HEK293 (cell line): ENCODE results near the gene STK10.
A peak's percentile ranks its signal among the peaks of the same experiment; 100 is the strongest.

ENCODE experiments used
- EGR2 ChIP-seq: fragments of 450-650 bp; formaldehyde crosslinking; IDR thresholded peaks from 2 replicates; pipeline ENCODE4 v1.5.1; 2016; ENCODE audit warnings: low read depth, missing biosample characterization, missing genetic modification characterization
- KLF9 ChIP-seq: fragments of 450-650 bp; formaldehyde crosslinking; IDR thresholded peaks from 2 replicates; pipeline ENCODE4 v1.5.1; 2016; ENCODE audit warnings: missing biosample characterization, missing genetic modification characterization, low read depth
- ZFHX2 ChIP-seq: fragments of 450-650 bp; formaldehyde crosslinking; conservative IDR thresholded peaks from 2 replicates; pipeline ENCODE4 v1.5.1; 2016; ENCODE audit warnings: missing biosample characterization, missing genetic modification characterization
- ZFP3 ChIP-seq: fragments of 450-650 bp; formaldehyde crosslinking; IDR thresholded peaks from 2 replicates; pipeline ENCODE4 v1.5.1; 2016; ENCODE audit warnings: low read depth, missing biosample characterization, missing genetic modification characterization
- ZNF248 ChIP-seq: fragments of 450-650 bp; formaldehyde crosslinking; IDR thresholded peaks from 2 replicates; pipeline ENCODE4 v1.5.1; 2017; ENCODE audit warnings: missing biosample characterization, missing genetic modification characterization
- ZNF341 ChIP-seq: fragments of 450-650 bp; formaldehyde crosslinking; IDR thresholded peaks from 2 replicates; pipeline ENCODE4; 2016; ENCODE audit warnings: low read depth, missing biosample characterization, missing genetic modification characterization
- ZNF354C ChIP-seq: fragments of 450-650 bp; formaldehyde crosslinking; IDR thresholded peaks from 2 replicates; pipeline ENCODE4 v1.5.1; 2016; ENCODE audit warnings: missing biosample characterization, missing genetic modification characterization, low read depth, borderline replicate concordance
- ZNF521 ChIP-seq: fragments of 450-650 bp; formaldehyde crosslinking; IDR thresholded peaks from 2 replicates; pipeline ENCODE4 v1.5.1; 2017; ENCODE audit warnings: missing biosample characterization, mild to moderate bottlenecking, missing genetic modification characterization
- ZNF560 ChIP-seq: fragments of 450-650 bp; formaldehyde crosslinking; IDR thresholded peaks from 2 replicates; pipeline ENCODE4 v1.5.1; 2017; ENCODE audit warnings: missing biosample characterization, missing genetic modification characterization, borderline replicate concordance
- ZNF600 ChIP-seq: fragments of 450-650 bp; formaldehyde crosslinking; IDR thresholded peaks from 2 replicates; pipeline ENCODE4 v1.5.1; 2016; ENCODE audit warnings: missing biosample characterization, missing genetic modification characterization
- ZNF610 ChIP-seq: fragments of 450-650 bp; formaldehyde crosslinking; IDR thresholded peaks from 2 replicates; pipeline ENCODE4 v1.5.1; 2016; ENCODE audit warnings: missing biosample characterization, missing genetic modification characterization, borderline replicate concordance
- ZNF654 ChIP-seq: fragments of 450-650 bp; formaldehyde crosslinking; IDR thresholded peaks from 2 replicates; pipeline ENCODE4 v1.5.1; 2016; ENCODE audit warnings: low read depth, missing biosample characterization, missing genetic modification characterization
- TF ChIP-seq, protein P1 (sequence below): fragments of 450-650 bp; formaldehyde crosslinking; IDR thresholded peaks from 2 replicates; pipeline ENCODE4 v1.5.1; 2016; ENCODE audit warnings: missing biosample characterization, missing genetic modification characterization
- TF ChIP-seq, protein P2 (sequence below): fragments of 450-650 bp; formaldehyde crosslinking; IDR thresholded peaks from 2 replicates; pipeline ENCODE4 v1.5.1; 2016; ENCODE audit warnings: missing biosample characterization, missing genetic modification characterization, borderline replicate concordance
- TF ChIP-seq, protein P3 (sequence below): fragments of 450-650 bp; formaldehyde crosslinking; IDR thresholded peaks from 2 replicates; pipeline ENCODE4 v1.5.1; 2016; ENCODE audit warnings: missing biosample characterization, missing genetic modification characterization
- TF ChIP-seq, protein P4 (sequence below): fragments of 450-650 bp; formaldehyde crosslinking; IDR thresholded peaks from 2 replicates; pipeline ENCODE4 v1.5.1; 2017; ENCODE audit warnings: missing biosample characterization, missing genetic modification characterization
- TF ChIP-seq, protein P5 (sequence below): fragments of 450-650 bp; formaldehyde crosslinking; IDR thresholded peaks from 2 replicates; pipeline ENCODE4 v1.5.1; 2017; ENCODE audit warnings: missing biosample characterization, missing genetic modification characterization
- TF ChIP-seq, protein P6 (sequence below): fragments of 450-650 bp; formaldehyde crosslinking; IDR thresholded peaks from 2 replicates; pipeline ENCODE4 v1.5.1; 2016; ENCODE audit warnings: missing biosample characterization, missing genetic modification characterization

STK10 gene

DNA sequence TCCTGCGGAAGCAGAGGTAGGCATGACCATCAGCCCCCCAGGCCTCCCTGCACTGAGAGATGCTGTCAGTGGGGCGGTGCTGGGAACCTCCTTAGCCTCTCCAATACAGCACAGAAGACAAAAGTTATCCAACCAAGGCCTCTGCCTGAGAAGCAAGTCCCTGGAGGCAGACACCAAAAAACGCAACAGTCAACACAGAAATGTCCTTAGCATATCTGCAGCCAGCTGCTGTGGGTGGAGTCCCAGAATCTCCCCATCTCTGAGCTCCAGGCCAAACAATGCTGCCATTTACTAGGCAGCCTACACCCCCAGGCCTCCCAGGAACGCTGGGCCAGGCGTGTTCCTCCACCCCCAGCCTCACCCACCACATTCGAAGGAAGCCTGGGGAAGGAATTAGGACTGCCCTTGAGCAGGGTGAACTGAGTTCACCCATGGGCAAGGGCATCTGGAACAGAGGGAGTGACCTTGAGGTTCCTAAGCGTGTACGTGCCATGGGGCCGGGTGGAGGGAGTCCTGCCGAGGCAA, 43.7 kb downstream of the STK10 start (continued):
- TF ChIP-seq, protein P1, sequence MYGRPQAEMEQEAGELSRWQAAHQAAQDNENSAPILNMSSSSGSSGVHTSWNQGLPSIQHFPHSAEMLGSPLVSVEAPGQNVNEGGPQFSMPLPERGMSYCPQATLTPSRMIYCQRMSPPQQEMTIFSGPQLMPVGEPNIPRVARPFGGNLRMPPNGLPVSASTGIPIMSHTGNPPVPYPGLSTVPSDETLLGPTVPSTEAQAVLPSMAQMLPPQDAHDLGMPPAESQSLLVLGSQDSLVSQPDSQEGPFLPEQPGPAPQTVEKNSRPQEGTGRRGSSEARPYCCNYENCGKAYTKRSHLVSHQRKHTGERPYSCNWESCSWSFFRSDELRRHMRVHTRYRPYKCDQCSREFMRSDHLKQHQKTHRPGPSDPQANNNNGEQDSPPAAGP (tag by site-specific recombination) = no peak
- TF ChIP-seq, protein P2, sequence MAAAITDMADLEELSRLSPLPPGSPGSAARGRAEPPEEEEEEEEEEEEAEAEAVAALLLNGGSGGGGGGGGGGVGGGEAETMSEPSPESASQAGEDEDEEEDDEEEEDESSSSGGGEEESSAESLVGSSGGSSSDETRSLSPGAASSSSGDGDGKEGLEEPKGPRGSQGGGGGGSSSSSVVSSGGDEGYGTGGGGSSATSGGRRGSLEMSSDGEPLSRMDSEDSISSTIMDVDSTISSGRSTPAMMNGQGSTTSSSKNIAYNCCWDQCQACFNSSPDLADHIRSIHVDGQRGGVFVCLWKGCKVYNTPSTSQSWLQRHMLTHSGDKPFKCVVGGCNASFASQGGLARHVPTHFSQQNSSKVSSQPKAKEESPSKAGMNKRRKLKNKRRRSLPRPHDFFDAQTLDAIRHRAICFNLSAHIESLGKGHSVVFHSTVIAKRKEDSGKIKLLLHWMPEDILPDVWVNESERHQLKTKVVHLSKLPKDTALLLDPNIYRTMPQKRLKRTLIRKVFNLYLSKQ (tag by site-specific recombination) = no peak
- TF ChIP-seq ZNF654 (tag by site-specific recombination) (no peak), KLF9 (tag by site-specific recombination) (no peak), ZNF560 (tag by site-specific recombination) (no peak), ZNF341 (0 out of 2 replicates have a peak, but pooled peaks have one; percentile 28), ZFP3 (tag by site-specific recombination) (no peak), ZNF610 (no peak), ZNF248 (tag by site-specific recombination) (no peak), ZNF521 (tag by site-specific recombination) (no peak), ZNF600 (no peak), ZNF354C (tag by site-specific recombination) (no peak), EGR2 (tag by site-specific recombination) (peak; percentile 91), ZFHX2 (tag by site-specific recombination) (peak; percentile 89)
- TF ChIP-seq, protein P3, sequence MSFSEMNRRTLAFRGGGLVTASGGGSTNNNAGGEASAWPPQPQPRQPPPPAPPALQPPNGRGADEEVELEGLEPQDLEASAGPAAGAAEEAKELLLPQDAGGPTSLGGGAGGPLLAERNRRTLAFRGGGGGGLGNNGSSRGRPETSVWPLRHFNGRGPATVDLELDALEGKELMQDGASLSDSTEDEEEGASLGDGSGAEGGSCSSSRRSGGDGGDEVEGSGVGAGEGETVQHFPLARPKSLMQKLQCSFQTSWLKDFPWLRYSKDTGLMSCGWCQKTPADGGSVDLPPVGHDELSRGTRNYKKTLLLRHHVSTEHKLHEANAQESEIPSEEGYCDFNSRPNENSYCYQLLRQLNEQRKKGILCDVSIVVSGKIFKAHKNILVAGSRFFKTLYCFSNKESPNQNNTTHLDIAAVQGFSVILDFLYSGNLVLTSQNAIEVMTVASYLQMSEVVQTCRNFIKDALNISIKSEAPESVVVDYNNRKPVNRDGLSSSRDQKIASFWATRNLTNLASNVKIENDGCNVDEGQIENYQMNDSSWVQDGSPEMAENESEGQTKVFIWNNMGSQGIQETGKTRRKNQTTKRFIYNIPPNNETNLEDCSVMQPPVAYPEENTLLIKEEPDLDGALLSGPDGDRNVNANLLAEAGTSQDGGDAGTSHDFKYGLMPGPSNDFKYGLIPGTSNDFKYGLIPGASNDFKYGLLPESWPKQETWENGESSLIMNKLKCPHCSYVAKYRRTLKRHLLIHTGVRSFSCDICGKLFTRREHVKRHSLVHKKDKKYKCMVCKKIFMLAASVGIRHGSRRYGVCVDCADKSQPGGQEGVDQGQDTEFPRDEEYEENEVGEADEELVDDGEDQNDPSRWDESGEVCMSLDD (tag by site-specific recombination) = no peak
- TF ChIP-seq, protein P4, sequence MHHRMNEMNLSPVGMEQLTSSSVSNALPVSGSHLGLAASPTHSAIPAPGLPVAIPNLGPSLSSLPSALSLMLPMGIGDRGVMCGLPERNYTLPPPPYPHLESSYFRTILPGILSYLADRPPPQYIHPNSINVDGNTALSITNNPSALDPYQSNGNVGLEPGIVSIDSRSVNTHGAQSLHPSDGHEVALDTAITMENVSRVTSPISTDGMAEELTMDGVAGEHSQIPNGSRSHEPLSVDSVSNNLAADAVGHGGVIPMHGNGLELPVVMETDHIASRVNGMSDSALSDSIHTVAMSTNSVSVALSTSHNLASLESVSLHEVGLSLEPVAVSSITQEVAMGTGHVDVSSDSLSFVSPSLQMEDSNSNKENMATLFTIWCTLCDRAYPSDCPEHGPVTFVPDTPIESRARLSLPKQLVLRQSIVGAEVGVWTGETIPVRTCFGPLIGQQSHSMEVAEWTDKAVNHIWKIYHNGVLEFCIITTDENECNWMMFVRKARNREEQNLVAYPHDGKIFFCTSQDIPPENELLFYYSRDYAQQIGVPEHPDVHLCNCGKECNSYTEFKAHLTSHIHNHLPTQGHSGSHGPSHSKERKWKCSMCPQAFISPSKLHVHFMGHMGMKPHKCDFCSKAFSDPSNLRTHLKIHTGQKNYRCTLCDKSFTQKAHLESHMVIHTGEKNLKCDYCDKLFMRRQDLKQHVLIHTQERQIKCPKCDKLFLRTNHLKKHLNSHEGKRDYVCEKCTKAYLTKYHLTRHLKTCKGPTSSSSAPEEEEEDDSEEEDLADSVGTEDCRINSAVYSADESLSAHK = no peak
- TF ChIP-seq, protein P5, sequence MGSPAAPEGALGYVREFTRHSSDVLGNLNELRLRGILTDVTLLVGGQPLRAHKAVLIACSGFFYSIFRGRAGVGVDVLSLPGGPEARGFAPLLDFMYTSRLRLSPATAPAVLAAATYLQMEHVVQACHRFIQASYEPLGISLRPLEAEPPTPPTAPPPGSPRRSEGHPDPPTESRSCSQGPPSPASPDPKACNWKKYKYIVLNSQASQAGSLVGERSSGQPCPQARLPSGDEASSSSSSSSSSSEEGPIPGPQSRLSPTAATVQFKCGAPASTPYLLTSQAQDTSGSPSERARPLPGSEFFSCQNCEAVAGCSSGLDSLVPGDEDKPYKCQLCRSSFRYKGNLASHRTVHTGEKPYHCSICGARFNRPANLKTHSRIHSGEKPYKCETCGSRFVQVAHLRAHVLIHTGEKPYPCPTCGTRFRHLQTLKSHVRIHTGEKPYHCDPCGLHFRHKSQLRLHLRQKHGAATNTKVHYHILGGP = no peak
- TF ChIP-seq, protein P6, sequence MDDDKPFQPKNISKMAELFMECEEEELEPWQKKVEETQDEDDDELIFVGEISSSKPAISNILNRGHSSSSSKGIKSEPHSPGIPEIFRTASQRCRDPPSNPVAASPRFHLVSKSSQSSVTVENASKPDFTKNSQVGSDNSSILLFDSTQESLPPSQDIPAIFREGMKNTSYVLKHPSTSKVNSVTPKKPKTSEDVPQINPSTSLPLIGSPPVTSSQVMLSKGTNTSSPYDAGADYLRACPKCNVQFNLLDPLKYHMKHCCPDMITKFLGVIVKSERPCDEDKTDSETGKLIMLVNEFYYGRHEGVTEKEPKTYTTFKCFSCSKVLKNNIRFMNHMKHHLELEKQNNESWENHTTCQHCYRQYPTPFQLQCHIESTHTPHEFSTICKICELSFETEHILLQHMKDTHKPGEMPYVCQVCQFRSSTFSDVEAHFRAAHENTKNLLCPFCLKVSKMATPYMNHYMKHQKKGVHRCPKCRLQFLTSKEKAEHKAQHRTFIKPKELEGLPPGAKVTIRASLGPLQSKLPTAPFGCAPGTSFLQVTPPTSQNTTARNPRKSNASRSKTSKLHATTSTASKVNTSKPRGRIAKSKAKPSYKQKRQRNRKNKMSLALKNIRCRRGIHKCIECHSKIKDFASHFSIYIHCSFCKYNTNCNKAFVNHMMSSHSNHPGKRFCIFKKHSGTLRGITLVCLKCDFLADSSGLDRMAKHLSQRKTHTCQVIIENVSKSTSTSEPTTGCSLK (tag by site-specific recombination) = no peak
